H1 (cell line): ENCODE results near the gene NR2F6.

Experiments
- EP300 ChIP-seq, 2 experiments: IDR thresholded peaks; 1 replicate in 1 of 2; 2 replicates in 1 of 2; pipeline ENCODE4 v1.6.1; 2011 to 2012; ENCODE audit warnings: low read depth in 2 of 2, low read length in 2 of 2, mild to moderate bottlenecking in 2 of 2, borderline replicate concordance in 1 of 2, inconsistent platforms in 1 of 2, moderate library complexity in 1 of 2
- JUN ChIP-seq: IDR thresholded peaks from 2 replicates; pipeline ENCODE4 v1.6.1; 2011; ENCODE audit warnings: low read depth, mild to moderate bottlenecking, improper control_type of control experiment, low read length
- KDM5A ChIP-seq: fragments of 200-600 bp; IDR thresholded peaks from 2 replicates; pipeline ENCODE4 v1.7.1; 2012; ENCODE audit warnings: mild to moderate bottlenecking, low read length, inconsistent platforms, mixed read lengths
- SRF ChIP-seq: IDR thresholded peaks from 2 replicates; pipeline ENCODE4 v1.6.1; 2011; ENCODE audit warnings: mild to moderate bottlenecking, low read depth, low read length, moderate library complexity
- TF ChIP-seq, protein P1 (sequence below), 3 experiments: IDR thresholded peaks; 1 replicate in 2 of 3; 2 replicates in 1 of 3; pipeline versions ENCODE4 v1.5.1 to v1.6.1; 2011; ENCODE audit warnings: low read length in 3 of 3, mild to moderate bottlenecking in 3 of 3, inconsistent platforms in 2 of 3, low read depth in 1 of 3, moderate library complexity in 1 of 3; ENCODE audit not compliant: insufficient read depth in 1 of 3; ENCODE audit errors: control extremely low read depth in 1 of 3

DNA sequence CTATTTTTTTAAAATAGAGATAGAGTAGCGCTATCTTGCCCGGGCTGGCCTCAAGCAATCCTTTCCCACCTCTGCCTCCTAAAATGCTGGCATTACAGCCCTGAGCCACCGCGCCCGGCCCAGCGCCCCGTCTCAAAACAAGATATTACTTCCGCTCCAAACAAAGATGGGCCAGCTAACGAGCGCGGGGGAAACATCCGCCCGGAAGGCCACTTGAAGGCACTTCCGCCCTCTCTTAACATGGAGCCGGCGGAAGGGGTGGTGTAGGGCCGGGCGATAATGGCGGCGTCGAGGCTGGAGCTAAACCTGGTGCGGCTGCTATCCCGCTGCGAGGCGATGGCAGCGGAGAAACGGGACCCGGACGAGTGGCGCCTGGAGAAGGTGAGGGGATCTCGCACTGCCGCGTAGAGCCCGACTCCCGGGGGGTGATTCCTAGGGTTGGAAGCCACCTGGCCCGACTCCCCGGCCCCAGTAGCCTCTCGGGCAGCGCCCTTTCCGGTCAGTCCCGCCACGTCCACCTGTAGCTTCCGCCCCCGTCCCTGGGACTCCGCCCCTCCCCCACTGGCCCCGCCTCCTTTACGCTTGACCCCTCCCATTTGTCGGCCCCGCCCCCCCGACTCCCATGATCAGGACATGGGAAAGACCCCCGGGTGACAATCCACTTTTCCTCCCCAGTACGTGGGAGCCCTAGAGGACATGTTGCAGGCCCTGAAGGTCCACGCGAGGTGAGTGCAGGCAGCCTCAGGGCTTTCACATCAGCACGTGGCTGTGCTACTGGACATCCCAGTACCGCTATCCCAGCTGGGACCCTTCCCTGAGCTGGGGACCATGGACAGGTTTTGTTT is 30.4 kb downstream of the NR2F6 start, which contains the start of gene USE1:
- TF ChIP-seq, protein P1, sequence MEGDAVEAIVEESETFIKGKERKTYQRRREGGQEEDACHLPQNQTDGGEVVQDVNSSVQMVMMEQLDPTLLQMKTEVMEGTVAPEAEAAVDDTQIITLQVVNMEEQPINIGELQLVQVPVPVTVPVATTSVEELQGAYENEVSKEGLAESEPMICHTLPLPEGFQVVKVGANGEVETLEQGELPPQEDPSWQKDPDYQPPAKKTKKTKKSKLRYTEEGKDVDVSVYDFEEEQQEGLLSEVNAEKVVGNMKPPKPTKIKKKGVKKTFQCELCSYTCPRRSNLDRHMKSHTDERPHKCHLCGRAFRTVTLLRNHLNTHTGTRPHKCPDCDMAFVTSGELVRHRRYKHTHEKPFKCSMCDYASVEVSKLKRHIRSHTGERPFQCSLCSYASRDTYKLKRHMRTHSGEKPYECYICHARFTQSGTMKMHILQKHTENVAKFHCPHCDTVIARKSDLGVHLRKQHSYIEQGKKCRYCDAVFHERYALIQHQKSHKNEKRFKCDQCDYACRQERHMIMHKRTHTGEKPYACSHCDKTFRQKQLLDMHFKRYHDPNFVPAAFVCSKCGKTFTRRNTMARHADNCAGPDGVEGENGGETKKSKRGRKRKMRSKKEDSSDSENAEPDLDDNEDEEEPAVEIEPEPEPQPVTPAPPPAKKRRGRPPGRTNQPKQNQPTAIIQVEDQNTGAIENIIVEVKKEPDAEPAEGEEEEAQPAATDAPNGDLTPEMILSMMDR (IDR thresholded peaks at IDR 0.05; ENCODE audit: control extremely low read depth in 1 of 3, insufficient read depth in 1 of 3, low read depth in 1 of 3, low read length in 3 of 3): no peak
- no peak for TF ChIP-seq JUN
- TF ChIP-seq SRF: no peak
- no peak; a peak in 1 of 3 replicates for TF ChIP-seq EP300 (IDR thresholded peaks at IDR 0.05; ENCODE audit: borderline replicate concordance in 1 of 2, low read depth in 2 of 2, low read length in 2 of 2)
- TF ChIP-seq KDM5A: peak; percentile 80; the same call in 1 of the 2 replicates
